Stomach (tissue), 4 donors: ENCODE data around the gene OR51G1.

ENCODE experiments used
- CTCF ChIP-seq, 7 experiments: fragments of 450-650 bp in 4 of 7; fragments of 200-600 bp in 3 of 7; sonication (generic) in 3 of 7; IDR thresholded peaks; one replicate each; pipeline ENCODE4 v1.5.1; 2016 to 2019; ENCODE audit warnings: antibody characterized with exemption in 7 of 7, control low read depth in 2 of 7, mild to moderate bottlenecking in 1 of 7
- EP300 ChIP-seq: sonication (generic); formaldehyde crosslinking; IDR thresholded peaks from one replicate; pipeline ENCODE4 v1.6.1; 2017; ENCODE audit warnings: antibody characterized with exemption
- POLR2A ChIP-seq, 4 donors: fragments of 450-650 bp; IDR thresholded peaks; one replicate each; pipeline ENCODE4 v1.6.1; 2016; ENCODE audit warnings: antibody characterized with exemption in 4 of 4, control low read depth in 2 of 4, mild to moderate bottlenecking in 1 of 4, moderate library complexity in 1 of 4

GRCh38 chr11:4881188-4881587 lies 43.0 kb downstream of the OR51G1 start:
- TF ChIP-seq POLR2A (IDR thresholded peaks at IDR 0.05), result no peak
- no peak for TF ChIP-seq CTCF (IDR thresholded peaks at IDR 0.05)
- TF ChIP-seq EP300, result no peak
